ENCODE results near the gene SH3RF3.

GRCh38 chr2:109298851-109299250 is 169.8 kb downstream of the SH3RF3 start:
- TF ChIP-seq POLR2A (IDR thresholded peaks at IDR 0.05) (no peak), CTCF (IDR thresholded peaks at IDR 0.05) (no peak)

Measured in vagina (tissue), 2 donors.